Astrocyte of the cerebellum (primary cell): Measurements from ENCODE around the gene WNT4.
"Not testable (repeated sequence)": the region's sequence is repeated elsewhere in the genome, so short reads cannot be mapped to it uniquely, and the experiment has no call there.

Source experiments
- DNase-seq: peaks from one replicate; pipeline ENCODE4 v3.0.0-alpha.2; 2011; ENCODE audit warnings: low read depth
- H3K4me3 ChIP-seq: 2 replicates; pipeline ENCODE4 v1.5.1; 2011; ENCODE audit warnings: mild to moderate bottlenecking, low read depth, low read length, moderate library complexity
- CTCF ChIP-seq: IDR thresholded peaks from 2 replicates; pipeline ENCODE4 v1.5.1; 2012; ENCODE audit warnings: low read length, low read depth, moderate library complexity, mild to moderate bottlenecking; ENCODE audit errors: missing control alignments
- in situ Hi-C: cut with HindIII; loops from 2 replicates; pipeline ENCODE4 v1.10.0; 2017; ENCODE audit warnings: low sequenced_read_pairs

WNT4 gene

GRCh38 chr1:22101995-22102394 lies 40.9 kb downstream of the WNT4 start:
- DNase-seq: no peak
- in situ Hi-C loops: loop anchor here (25.0 kb wide), 1 partner anchor 285 kb away; no protein-coding TSS in a partner anchor
- no peak overlapping the region for H3K4me3 ChIP-seq
- no peak for TF ChIP-seq CTCF

GRCh38 chr1:22101199-22101598 lies 41.7 kb downstream of the WNT4 start:
- H3K4me3 ChIP-seq: no peak overlapping the region
- DNase-seq: no peak
- in situ Hi-C loops: loop anchor here (25.0 kb wide), 1 partner anchor 286 kb away; no protein-coding TSS in a partner anchor
- no peak for TF ChIP-seq CTCF

GRCh38 chr1:22100168-22100567 lies 42.7 kb downstream of the WNT4 start:
- DNase-seq: no peak
- TF ChIP-seq CTCF: no peak
- no peak overlapping the region for H3K4me3 ChIP-seq
- in situ Hi-C loops: loop anchor here (25.0 kb wide), 1 partner anchor 287 kb away; no protein-coding TSS in a partner anchor

- DNase-seq: no peak
- no peak for TF ChIP-seq CTCF
- in situ Hi-C loops: no loop called here
Observed at GRCh38 chr1:22098752-22099151, 44.1 kb downstream of the WNT4 start.

GRCh38 chr1:22096463-22096862 lies 46.4 kb downstream of the WNT4 start:
- no peak for DNase-seq
- no peak overlapping the region for H3K4me3 ChIP-seq
- in situ Hi-C loops: no loop called here
- TF ChIP-seq CTCF: no peak

More at GRCh38 chr1:22098752-22099151, 44.1 kb downstream of the WNT4 start:
- H3K4me3 ChIP-seq: no peak overlapping the region

GRCh38 chr1:22096036-22096435 lies 46.9 kb downstream of the WNT4 start:
- TF ChIP-seq CTCF: no peak
- H3K4me3 ChIP-seq: no peak overlapping the region
- DNase-seq: no peak
- in situ Hi-C loops: no loop called here

GRCh38 chr1:22093513-22093912 lies 49.4 kb downstream of the WNT4 start:
- in situ Hi-C loops: no loop called here
- TF ChIP-seq CTCF: no peak
- no peak for DNase-seq
- H3K4me3 ChIP-seq: no peak overlapping the region

GRCh38 chr1:22092026-22092768 lies 50.7 kb downstream of the WNT4 start:
- H3K4me3 ChIP-seq, DNase-seq, in situ Hi-C loops: not testable (repeated sequence)
